Measurements from ENCODE around the gene AK5.
A peak's percentile ranks its signal among the peaks of the same experiment; 100 is the strongest.
"Not testable (repeated sequence)": the region's sequence is repeated elsewhere in the genome, so short reads cannot be mapped to it uniquely, and the experiment has no call there.

The AK5 gene

DNA sequence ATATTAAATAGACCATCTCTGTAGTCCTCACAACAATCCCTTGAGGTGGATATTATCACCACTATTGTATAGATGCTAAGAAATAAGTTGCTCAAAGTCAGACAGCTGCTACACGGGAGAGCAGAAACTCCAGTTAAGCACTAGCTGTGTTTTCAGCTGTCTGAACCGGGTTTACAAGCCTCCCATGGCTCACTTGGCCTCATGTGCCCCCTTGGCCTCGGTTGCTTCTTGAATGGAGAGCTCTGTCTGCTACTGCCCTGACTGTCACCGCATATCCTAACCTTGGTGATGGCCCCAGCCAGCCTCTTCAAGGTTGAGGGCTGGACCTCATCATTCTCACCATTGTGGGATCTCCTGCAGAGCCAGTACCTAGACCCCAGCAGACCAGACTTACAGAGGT, 123.4 kb downstream of the AK5 start:
- H3K4me3 ChIP-seq (ENCODE audit: low read depth in 1 of 2, low read length in 1 of 2) = no peak overlapping the region
- H3K9me3 ChIP-seq = no peaks in the 10 kb centered on the region
- TF ChIP-seq, protein P1, sequence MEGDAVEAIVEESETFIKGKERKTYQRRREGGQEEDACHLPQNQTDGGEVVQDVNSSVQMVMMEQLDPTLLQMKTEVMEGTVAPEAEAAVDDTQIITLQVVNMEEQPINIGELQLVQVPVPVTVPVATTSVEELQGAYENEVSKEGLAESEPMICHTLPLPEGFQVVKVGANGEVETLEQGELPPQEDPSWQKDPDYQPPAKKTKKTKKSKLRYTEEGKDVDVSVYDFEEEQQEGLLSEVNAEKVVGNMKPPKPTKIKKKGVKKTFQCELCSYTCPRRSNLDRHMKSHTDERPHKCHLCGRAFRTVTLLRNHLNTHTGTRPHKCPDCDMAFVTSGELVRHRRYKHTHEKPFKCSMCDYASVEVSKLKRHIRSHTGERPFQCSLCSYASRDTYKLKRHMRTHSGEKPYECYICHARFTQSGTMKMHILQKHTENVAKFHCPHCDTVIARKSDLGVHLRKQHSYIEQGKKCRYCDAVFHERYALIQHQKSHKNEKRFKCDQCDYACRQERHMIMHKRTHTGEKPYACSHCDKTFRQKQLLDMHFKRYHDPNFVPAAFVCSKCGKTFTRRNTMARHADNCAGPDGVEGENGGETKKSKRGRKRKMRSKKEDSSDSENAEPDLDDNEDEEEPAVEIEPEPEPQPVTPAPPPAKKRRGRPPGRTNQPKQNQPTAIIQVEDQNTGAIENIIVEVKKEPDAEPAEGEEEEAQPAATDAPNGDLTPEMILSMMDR (IDR thresholded peaks at IDR 0.05) = no peak
- H3K27me3 ChIP-seq = no peaks in the 10 kb centered on the region
- H3K4me1 ChIP-seq (ENCODE audit: control insufficient read depth in 1 of 2, insufficient read depth in 1 of 2, low read depth in 1 of 2, low read length in 1 of 2) = no peaks in the 10 kb centered on the region
- no peak overlapping the region for H3K27ac ChIP-seq
- H3K36me3 ChIP-seq = no peaks in the 10 kb centered on the region

GRCh38 chr1:77406661-77407060, 124.8 kb downstream of the AK5 start:
- Histone ChIP-seq H3K27ac (no peak overlapping the region), H3K4me3 (ENCODE audit: low read depth in 1 of 2, low read length in 1 of 2) (no peak overlapping the region), H3K4me1 (ENCODE audit: control insufficient read depth in 1 of 2, insufficient read depth in 1 of 2, low read depth in 1 of 2, low read length in 1 of 2) (peaks cover 2 to 3% of the 10 kb centered on the region in 2 experiments), H3K27me3 (no peaks in the 10 kb centered on the region), H3K9me3 (no peaks in the 10 kb centered on the region), H3K36me3 (no peaks in the 10 kb centered on the region)
- TF ChIP-seq, protein P1 (IDR thresholded peaks at IDR 0.05) = no peak

DNA sequence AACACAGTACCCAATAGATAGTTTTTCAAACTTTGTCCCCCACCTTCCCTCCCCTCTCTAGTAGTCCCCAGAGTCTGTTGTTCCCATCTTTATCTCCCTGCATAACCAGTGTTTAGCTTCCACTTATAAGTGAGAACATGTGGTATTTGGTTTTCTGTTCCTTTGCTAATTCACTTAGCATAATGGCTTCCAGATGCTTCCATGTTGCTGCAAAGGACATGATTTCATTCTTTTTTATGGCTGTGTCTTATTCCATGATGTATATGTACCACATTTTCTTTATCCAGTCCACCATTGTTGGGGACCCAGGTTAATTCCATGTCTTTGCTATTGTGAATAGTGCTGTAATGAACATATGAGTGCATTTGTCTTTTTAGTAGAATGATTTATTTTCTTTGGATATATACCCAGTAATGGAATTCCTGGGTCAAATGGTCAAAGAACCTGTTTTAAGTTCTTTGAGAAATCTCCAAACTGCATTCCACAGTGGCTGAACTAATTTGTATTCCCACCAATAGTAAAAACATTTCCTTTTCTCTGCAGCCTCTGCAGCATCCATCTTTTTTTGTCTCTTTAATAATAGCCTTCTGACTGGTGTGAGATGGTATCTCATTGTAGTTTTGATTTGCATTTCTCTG, 126.0 kb downstream of the AK5 start:
- Histone ChIP-seq H3K9me3 (no peaks in the 10 kb centered on the region), H3K36me3 (no peaks in the 10 kb centered on the region), H3K4me1 (ENCODE audit: control insufficient read depth in 1 of 2, insufficient read depth in 1 of 2, low read depth in 1 of 2, low read length in 1 of 2) (peaks cover 14% of the 10 kb centered on the region in 2 experiments), H3K4me3 (ENCODE audit: low read depth in 1 of 2, low read length in 1 of 2) (no peak overlapping the region), H3K27me3 (no peaks in the 10 kb centered on the region), H3K27ac (no peak overlapping the region)
- TF ChIP-seq, protein P1 (IDR thresholded peaks at IDR 0.05) = no peak

GRCh38 chr1:77408933-77409332, 127.1 kb downstream of the AK5 start:
- not testable (repeated sequence) for H3K27me3 ChIP-seq, H3K9me3 ChIP-seq
- H3K4me1 ChIP-seq (ENCODE audit: control insufficient read depth in 1 of 2, insufficient read depth in 1 of 2, low read depth in 1 of 2, low read length in 1 of 2) = peaks cover 25% of the 10 kb centered on the region in 2 experiments

GRCh38 chr1:77412069-77412819, 130.4 kb downstream of the AK5 start:
- no peaks in the 10 kb centered on the region for H3K9me3 ChIP-seq
- no peaks in the 10 kb centered on the region for H3K36me3 ChIP-seq
- peak overlapping the region; percentile 75 for H3K27ac ChIP-seq
- H3K4me3 ChIP-seq (ENCODE audit: low read depth in 1 of 2, low read length in 1 of 2) = no peak overlapping the region
- TF ChIP-seq, protein P1 (IDR thresholded peaks at IDR 0.05) = no peak
- H3K27me3 ChIP-seq = no peaks in the 10 kb centered on the region
- H3K4me1 ChIP-seq (ENCODE audit: control insufficient read depth in 1 of 2, insufficient read depth in 1 of 2, low read depth in 1 of 2, low read length in 1 of 2) = peaks cover 49 to 52% of the 10 kb centered on the region in 2 experiments

More at GRCh38 chr1:77408933-77409332, 127.1 kb downstream of the AK5 start:
- not testable (repeated sequence) for H3K36me3 ChIP-seq; H3K27ac ChIP-seq; H3K4me3 ChIP-seq (ENCODE audit: low read depth in 1 of 2, low read length in 1 of 2)
